Hepatocyte (in vitro differentiated cells): ENCODE results near the gene PPARA.

Experiments used
- EZH2 ChIP-seq: fragments of 200-600 bp; sonication (generic); IDR thresholded peaks from 2 replicates; pipeline ENCODE4 v1.6.1; 2016; ENCODE audit warnings: antibody characterized with exemption, mild to moderate bottlenecking, borderline replicate concordance
- TF ChIP-seq, protein P1 (sequence below): fragments of 200-600 bp; sonication (generic); IDR thresholded peaks from 2 replicates; pipeline ENCODE4 v1.5.1; 2016; ENCODE audit warnings: antibody characterized with exemption, mild to moderate bottlenecking; ENCODE audit not compliant: poor library complexity

DNA sequence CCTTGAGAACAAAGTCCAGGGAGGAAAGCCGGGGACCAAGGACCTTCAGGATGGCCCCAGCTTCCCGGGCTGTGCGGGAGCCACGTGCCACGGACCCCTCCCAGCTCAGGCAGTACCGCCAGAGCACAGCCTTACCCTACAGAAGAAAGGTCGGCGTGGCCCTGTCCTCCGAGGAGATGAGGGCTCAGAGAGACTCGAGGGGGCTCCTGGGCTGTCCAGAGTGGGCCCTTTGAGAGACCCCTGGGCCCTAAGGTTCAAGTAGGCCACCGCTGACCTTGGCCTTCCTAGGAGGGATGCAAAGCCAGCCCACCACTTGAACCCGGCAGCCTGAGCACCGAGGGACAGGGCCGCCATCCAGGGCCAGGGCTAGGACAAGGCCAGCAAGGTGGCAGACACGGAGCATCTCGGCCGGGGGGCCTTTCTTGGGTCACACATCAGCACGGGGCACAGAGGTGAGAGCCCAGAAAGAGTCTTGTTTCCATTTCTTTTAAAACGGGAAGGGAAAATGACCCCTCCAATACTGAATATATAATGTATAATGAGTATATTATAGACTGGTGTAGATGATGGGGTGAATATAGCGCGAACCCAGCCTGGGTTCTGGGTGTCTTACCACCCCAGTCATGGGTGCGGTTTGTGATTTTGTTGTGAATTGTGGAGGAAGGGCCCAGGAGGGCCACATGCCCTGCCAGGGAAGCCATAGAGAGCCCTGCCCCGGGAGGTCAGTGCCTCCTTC, 34.4 kb upstream of the PPARA start:
- TF ChIP-seq, protein P1, sequence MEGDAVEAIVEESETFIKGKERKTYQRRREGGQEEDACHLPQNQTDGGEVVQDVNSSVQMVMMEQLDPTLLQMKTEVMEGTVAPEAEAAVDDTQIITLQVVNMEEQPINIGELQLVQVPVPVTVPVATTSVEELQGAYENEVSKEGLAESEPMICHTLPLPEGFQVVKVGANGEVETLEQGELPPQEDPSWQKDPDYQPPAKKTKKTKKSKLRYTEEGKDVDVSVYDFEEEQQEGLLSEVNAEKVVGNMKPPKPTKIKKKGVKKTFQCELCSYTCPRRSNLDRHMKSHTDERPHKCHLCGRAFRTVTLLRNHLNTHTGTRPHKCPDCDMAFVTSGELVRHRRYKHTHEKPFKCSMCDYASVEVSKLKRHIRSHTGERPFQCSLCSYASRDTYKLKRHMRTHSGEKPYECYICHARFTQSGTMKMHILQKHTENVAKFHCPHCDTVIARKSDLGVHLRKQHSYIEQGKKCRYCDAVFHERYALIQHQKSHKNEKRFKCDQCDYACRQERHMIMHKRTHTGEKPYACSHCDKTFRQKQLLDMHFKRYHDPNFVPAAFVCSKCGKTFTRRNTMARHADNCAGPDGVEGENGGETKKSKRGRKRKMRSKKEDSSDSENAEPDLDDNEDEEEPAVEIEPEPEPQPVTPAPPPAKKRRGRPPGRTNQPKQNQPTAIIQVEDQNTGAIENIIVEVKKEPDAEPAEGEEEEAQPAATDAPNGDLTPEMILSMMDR: no peak
- no peak for TF ChIP-seq EZH2
